ENCODE results near the gene MBNL1. TPM values are rescaled to one million over a fixed set of nuclear protein-coding genes. Genes with fewer than 3 reads are reported as not detected.

The MBNL1 gene
- total RNA-seq, 2 experiments from 2014 or later = 163 to 174 TPM

- ChIA-PET POLR2A (interaction anchor here (1.4 to 9.4 kb wide), 3 partner anchors 14 to 42 kb away, joined by 5 to 79 read pairs (median 7); partner anchors contain the start of gene MBNL1), CTCF (ENCODE audit: unreplicated experiment) (no interaction called here)
- no peak overlapping the region for H2AFZ ChIP-seq (ENCODE audit: low read length)
- H3K4me1 ChIP-seq (ENCODE audit: insufficient read depth, low read length, poor library complexity, severe bottlenecking) = peaks cover 82% of the 10 kb centered on the region
- no peak overlapping the region for H3K4me3 ChIP-seq (ENCODE audit: low read depth, low read length, poor library complexity, severe bottlenecking)
- peaks cover 97% of the 10 kb centered on the region for H3K79me2 ChIP-seq (ENCODE audit: insufficient read depth, low read depth, low read length)
- peaks cover 15% of the 10 kb centered on the region for H3K36me3 ChIP-seq (ENCODE audit: insufficient read depth, low read length)
- no peaks in the 10 kb centered on the region for H3K9me2 ChIP-seq (ENCODE audit: insufficient read depth, low read length)
- no peak overlapping the region for H3K27ac ChIP-seq (ENCODE audit: low read depth, low read length, poor library complexity, severe bottlenecking)
- intact Hi-C loops (cut with micrococcal nuclease; ENCODE audit: unreplicated experiment) = no loop called here
- no peaks in the 10 kb centered on the region for H3K9me3 ChIP-seq (ENCODE audit: low read length)
- no peak for DNase-seq (ENCODE audit: low spot score)
- H3K4me2 ChIP-seq (ENCODE audit: low read length) = peak overlapping the region; percentile 74; the same call in 1 of the 2 replicates
- H4K20me1 ChIP-seq (ENCODE audit: insufficient read depth, low read length) = peaks cover 63% of the 10 kb centered on the region
- no TSS peak for BruUV-seq (replicated peaks)
- TF ChIP-seq EZH2phosphoT487 (IDR thresholded peaks at IDR 0.05; ENCODE audit: borderline replicate concordance, low read depth, low read length) = no peak
- TF ChIP-seq CTCF (conservative IDR thresholded peaks at IDR 0.05; ENCODE audit: low read length) = no peak
These were observed 16.8 kb downstream of the MBNL1 start for GRCh38 chr3:152285509-152285908.

- intact Hi-C loops (cut with micrococcal nuclease; ENCODE audit: unreplicated experiment) = no loop called here
These were observed 19.3 kb downstream of the MBNL1 start for GRCh38 chr3:152287898-152288576.

More at GRCh38 chr3:152287898-152288576, 19.3 kb downstream of the MBNL1 start:
- TF ChIP-seq CTCF (conservative IDR thresholded peaks at IDR 0.05; ENCODE audit: low read length) = no peak
- no peak for TF ChIP-seq EZH2phosphoT487 (IDR thresholded peaks at IDR 0.05; ENCODE audit: borderline replicate concordance, low read depth, low read length)
- peaks cover 24% of the 10 kb centered on the region for H3K36me3 ChIP-seq (ENCODE audit: insufficient read depth, low read length)
- H3K4me3 ChIP-seq (ENCODE audit: low read depth, low read length, poor library complexity, severe bottlenecking) = no peak overlapping the region
- peak overlapping the region; percentile 12; the same call in 1 of the 2 replicates for H3K4me2 ChIP-seq (ENCODE audit: low read length)
- DNase-seq (ENCODE audit: low spot score) = no peak
- ChIA-PET CTCF (ENCODE audit: unreplicated experiment) (interaction anchor here (0.6 kb wide), 1 partner anchor 143 kb away, joined by 3 read pairs; no protein-coding TSS in a partner anchor), POLR2A (interaction anchor here (0.7 to 9.4 kb wide), 6 partner anchors 11 to 1461 kb away, joined by 3 to 79 read pairs (median 3); partner anchors contain the start of gene MBNL1)
- peaks cover 72% of the 10 kb centered on the region for H3K4me1 ChIP-seq (ENCODE audit: insufficient read depth, low read length, poor library complexity, severe bottlenecking)
- no TSS peak for BruUV-seq (replicated peaks)
- H3K79me2 ChIP-seq (ENCODE audit: insufficient read depth, low read depth, low read length) = peaks cover 97% of the 10 kb centered on the region
- H2AFZ ChIP-seq (ENCODE audit: low read length) = no peak overlapping the region
- H3K27ac ChIP-seq (ENCODE audit: low read depth, low read length, poor library complexity, severe bottlenecking) = no peak overlapping the region
- no peaks in the 10 kb centered on the region for H3K9me3 ChIP-seq (ENCODE audit: low read length)
- peaks cover 62% of the 10 kb centered on the region for H4K20me1 ChIP-seq (ENCODE audit: insufficient read depth, low read length)
- H3K9me2 ChIP-seq (ENCODE audit: insufficient read depth, low read length) = no peaks in the 10 kb centered on the region
